Thyroid gland (tissue), 4 donors: ENCODE results near the gene TEX261. TPM values are rescaled to one million over a fixed set of nuclear protein-coding genes. Genes with fewer than 3 reads are reported as not detected.

Source experiments
- DNase-seq, 2 donors: peaks; one replicate each; pipeline ENCODE4 v3.0.0-alpha.2; 2019
- H3K27ac ChIP-seq, 3 donors: fragments of 200-600 bp; sonication (generic); 1 replicate in 2 of 3; 2 replicates in 1 of 3; pipeline ENCODE4 v1.5.1; 2016 to 2019; ENCODE audit warnings: mild to moderate bottlenecking in 1 of 3, moderate library complexity in 1 of 3
- H3K27me3 ChIP-seq: fragments of 200-600 bp; sonication (generic); one replicate; pipeline ENCODE4 v1.5.1; 2019
- H3K36me3 ChIP-seq, 2 donors: fragments of 200-600 bp; sonication (generic); one replicate each; pipeline ENCODE4 v1.5.1; 2016 to 2019
- H3K4me1 ChIP-seq, 2 donors: fragments of 200-600 bp; sonication (generic); one replicate each; pipeline ENCODE4 v1.5.1; 2017 to 2019
- H3K4me3 ChIP-seq, 3 donors: fragments of 200-600 bp; sonication (generic); replicated peaks in 1 of 3; 1 replicate in 2 of 3; 2 replicates in 1 of 3; pipeline ENCODE4 v1.5.1; 2016; ENCODE audit warnings: mild to moderate bottlenecking in 1 of 3
- H3K9me3 ChIP-seq: fragments of 200-600 bp; sonication (generic); one replicate; pipeline ENCODE4 v1.5.1; 2017
- CTCF ChIP-seq, 6 experiments: fragments of 200-600 bp in 3 of 6; fragments of 450-650 bp in 3 of 6; sonication (generic) in 3 of 6; IDR thresholded peaks; one replicate each; pipeline ENCODE4 v1.5.1; 2016 to 2019; ENCODE audit warnings: antibody characterized with exemption in 6 of 6, mild to moderate bottlenecking in 2 of 6, inconsistent platforms in 1 of 6, moderate library complexity in 1 of 6
- POLR2A ChIP-seq, 2 donors: fragments of 450-650 bp; IDR thresholded peaks; one replicate each; pipeline ENCODE4 v1.6.1; 2017; ENCODE audit warnings: antibody characterized with exemption in 2 of 2, mild to moderate bottlenecking in 2 of 2, moderate library complexity in 1 of 2
- WGBS, 2 donors: methylation state at CpG; one replicate each; pipeline ENCODE4 v1.1.5; 2017; 5-methylcytosine and 5-hydroxymethylcytosine counted together
- intact Hi-C: fragments of 100-400 bp; cut with DNase I; formaldehyde crosslinking; loops from one replicate; pipeline ENCODE4 v1.15.1; 2023
- total RNA-seq, 4 donors: library from RNA; depleted of rRNA; stranded (reverse); fragments of >200 nt; gene quantifications; one replicate each; pipeline ENCODE4 v1.2.3, GENCODE V29; 2016

TEX261 gene
- total RNA-seq, 4 donors from 2014 or later = 37.9 to 67.7 (median 51.4) TPM

GRCh38 chr2:70979626-70980025, 15.0 kb downstream of the TEX261 start:
- intact Hi-C loops = no loop called here

GRCh38 chr2:70979180-70979488, 15.5 kb downstream of the TEX261 start:
- H3K27me3 ChIP-seq = no peaks in the 10 kb centered on the region
- H3K4me3 ChIP-seq = peak overlapping the region; percentile 16 to 68 (median 38)
- 25 to 41% methylated on average over 10 to 19 of the region's 19 CpGs for WGBS, 2 donors
- DNase-seq = no peak
- TF ChIP-seq POLR2A (IDR thresholded peaks at IDR 0.05) (no peak), CTCF (IDR thresholded peaks at IDR 0.05) (no peak)
- intact Hi-C loops = no loop called here
- H3K4me1 ChIP-seq = peaks cover 6 to 18% of the 10 kb centered on the region in 2 donors
- no peaks in the 10 kb centered on the region for H3K36me3 ChIP-seq
- peak overlapping the region; percentile 91 to 96 (median 93) for H3K27ac ChIP-seq
- H3K9me3 ChIP-seq = no peaks in the 10 kb centered on the region

More at GRCh38 chr2:70979626-70980025, 15.0 kb downstream of the TEX261 start:
- 94 to 100% methylated on average over 5 to 9 of the region's 9 CpGs for WGBS, 2 donors
- H3K4me1 ChIP-seq = peaks cover 6 to 18% of the 10 kb centered on the region in 2 donors
- H3K4me3 ChIP-seq = no peak overlapping the region
- H3K27ac ChIP-seq = peak overlapping the region in 1 of 3 donors; percentile 91
- H3K9me3 ChIP-seq = no peaks in the 10 kb centered on the region
- H3K27me3 ChIP-seq = no peaks in the 10 kb centered on the region
- no peaks in the 10 kb centered on the region for H3K36me3 ChIP-seq
- no peak for TF ChIP-seq CTCF (IDR thresholded peaks at IDR 0.05)
- DNase-seq = no peak

- no peaks in the 10 kb centered on the region for H3K36me3 ChIP-seq
- H3K4me1 ChIP-seq = peaks cover 6 to 18% of the 10 kb centered on the region in 2 donors
- peak; percentile 69 to 77 for DNase-seq
- H3K4me3 ChIP-seq = peak within 1 kb of the TSS; percentile 16 to 68 (median 38)
- no peaks in the 10 kb centered on the region for H3K27me3 ChIP-seq
- intact Hi-C loops = no loop called here
- peak within 1 kb of the TSS; percentile 91 to 96 (median 93) for H3K27ac ChIP-seq
- no peaks in the 10 kb centered on the region for H3K9me3 ChIP-seq
- TF ChIP-seq CTCF (IDR thresholded peaks at IDR 0.05) = no peak
- TF ChIP-seq POLR2A (IDR thresholded peaks at IDR 0.05) = peak in 1 of 2 donors; percentile 63
- WGBS, 2 donors = 2 to 7% methylated on average over 10 to 24 of the region's 67 CpGs
These were observed 16.1 kb downstream of the TEX261 start, which contains the start of gene ANKRD53 for GRCh38 chr2:70978341-70979179. Gene ANKRD53, plus strand, starts transcription at chr2:70978630. Its CDS starts 16 bp downstream, at chr2:70978646.

GRCh38 chr2:70977605-70978205, 17.0 kb downstream of the TEX261 start:
- H3K36me3 ChIP-seq = no peaks in the 10 kb centered on the region
- DNase-seq = peak; percentile 70 to 72
- H3K4me3 ChIP-seq = peak overlapping the region in 1 of 3 donors; percentile 68
- WGBS, 2 donors = 14 to 19% methylated on average over 14 of the region's 14 CpGs
- H3K27me3 ChIP-seq = no peaks in the 10 kb centered on the region
- H3K27ac ChIP-seq = peak overlapping the region; percentile 91 to 96 (median 93)
- H3K9me3 ChIP-seq = no peaks in the 10 kb centered on the region
- intact Hi-C loops = no loop called here
- TF ChIP-seq CTCF (IDR thresholded peaks at IDR 0.05) (peak in 1 of 6 experiments; percentile 11), POLR2A (IDR thresholded peaks at IDR 0.05) (peak in 1 of 2 donors; percentile 22)
- H3K4me1 ChIP-seq = peaks cover 6 to 18% of the 10 kb centered on the region in 2 donors

GRCh38 chr2:70975237-70975636, 19.4 kb downstream of the TEX261 start:
- Histone ChIP-seq H3K9me3 (no peaks in the 10 kb centered on the region), H3K4me1 (peaks cover 6 to 18% of the 10 kb centered on the region in 2 donors), H3K36me3 (no peaks in the 10 kb centered on the region), H3K4me3 (no peak overlapping the region), H3K27me3 (no peaks in the 10 kb centered on the region), H3K27ac (no peak overlapping the region)
- WGBS, 2 donors = 68 to 75% methylated on average over 2 of the region's 2 CpGs
- DNase-seq = no peak
- intact Hi-C loops = no loop called here
- TF ChIP-seq CTCF (IDR thresholded peaks at IDR 0.05) (no peak), POLR2A (IDR thresholded peaks at IDR 0.05) (no peak)
